GM18526 (cell line): ENCODE measurements around the gene CD48.

ENCODE experiments used
- POLR2A ChIP-seq: IDR thresholded peaks from 3 replicates; pipeline ENCODE4 v1.6.1; 2011; ENCODE audit not compliant: insufficient read length; ENCODE audit errors: extremely low read depth

CD48 gene

GRCh38 chr1:160726498-160727315 is 15.1 kb upstream of the CD48 start:
- TF ChIP-seq POLR2A, result no peak

- TF ChIP-seq POLR2A, result no peak
These were observed 14.5 kb upstream of the CD48 start for GRCh38 chr1:160726114-160726497.

GRCh38 chr1:160724465-160725242 is 13.0 kb upstream of the CD48 start:
- no peak for TF ChIP-seq POLR2A

GRCh38 chr1:160723332-160723731 is 11.7 kb upstream of the CD48 start:
- TF ChIP-seq POLR2A, result no peak

GRCh38 chr1:160722726-160723125 is 11.1 kb upstream of the CD48 start:
- TF ChIP-seq POLR2A, result no peak

- no peak for TF ChIP-seq POLR2A
These were observed 9.9 kb upstream of the CD48 start for GRCh38 chr1:160721473-160721872.

- TF ChIP-seq POLR2A, result no peak
These were observed 8.9 kb upstream of the CD48 start for GRCh38 chr1:160720356-160721085.

GRCh38 chr1:160718210-160718609 is 6.6 kb upstream of the CD48 start:
- no peak for TF ChIP-seq POLR2A

- no peak for TF ChIP-seq POLR2A
These were observed 5.7 kb upstream of the CD48 start for GRCh38 chr1:160717306-160717705.

GRCh38 chr1:160716013-160716412 is 4.4 kb upstream of the CD48 start:
- no peak for TF ChIP-seq POLR2A

GRCh38 chr1:160713161-160713560 is 1.5 kb upstream of the CD48 start:
- no peak for TF ChIP-seq POLR2A

- TF ChIP-seq POLR2A, result peak; percentile 33
These were observed 981 bp upstream of the CD48 start for GRCh38 chr1:160712525-160713080.

- TF ChIP-seq POLR2A, result no peak
These were observed 383 bp downstream of the CD48 start for GRCh38 chr1:160711276-160711601.

- TF ChIP-seq POLR2A, result peak; percentile 10
These were observed 937 bp downstream of the CD48 start for GRCh38 chr1:160710517-160711252.

GRCh38 chr1:160709715-160710114 is 1.9 kb downstream of the CD48 start:
- TF ChIP-seq POLR2A, result no peak
